Spleen (tissue), 11 donors: ENCODE results near the gene ZSWIM6. TPM values are rescaled to one million over a fixed set of nuclear protein-coding genes. Genes with fewer than 3 reads are reported as not detected.

Experiments used
- DNase-seq: peaks from one replicate; pipeline ENCODE4 v3.0.0-alpha.2; 2020
- H3K27ac ChIP-seq, 8 donors: fragments of 200-600 bp; sonication (generic) in 7 of 8; 1 replicate in 4 of 8; 2 replicates in 4 of 8; pipeline versions ENCODE4 v1.5.0 to v1.8.0; 2016 to 2021; ENCODE audit warnings: inconsistent platforms in 4 of 8, mild to moderate bottlenecking in 4 of 8, moderate library complexity in 1 of 8
- H3K27me3 ChIP-seq, 7 donors: fragments of 200-600 bp; sonication (generic) in 6 of 7; replicated peaks in 1 of 7; 1 replicate in 4 of 7; 2 replicates in 3 of 7; pipeline versions ENCODE4 v1.5.0 to v1.8.0; 2016 to 2021; ENCODE audit warnings: inconsistent platforms in 3 of 7, mild to moderate bottlenecking in 1 of 7
- H3K36me3 ChIP-seq, 6 donors: fragments of 200-600 bp; sonication (generic) in 5 of 6; 1 replicate in 4 of 6; 2 replicates in 2 of 6; pipeline versions ENCODE4 v1.5.0 to v1.8.0; 2016 to 2021; ENCODE audit warnings: inconsistent platforms in 2 of 6
- H3K4me1 ChIP-seq, 6 donors: fragments of 200-600 bp; sonication (generic) in 5 of 6; 1 replicate in 3 of 6; 2 replicates in 3 of 6; pipeline versions ENCODE4 v1.5.0 to v1.8.0; 2016 to 2021; ENCODE audit warnings: inconsistent platforms in 3 of 6
- H3K4me3 ChIP-seq, 8 donors: fragments of 200-600 bp; sonication (generic) in 7 of 8; 1 replicate in 4 of 8; 2 replicates in 4 of 8; pipeline versions ENCODE4 v1.5.0 to v1.8.0; 2016 to 2021; ENCODE audit warnings: inconsistent platforms in 4 of 8, mild to moderate bottlenecking in 4 of 8, moderate library complexity in 2 of 8
- H3K9me3 ChIP-seq, 8 donors: fragments of 200-600 bp; sonication (generic) in 7 of 8; 1 replicate in 4 of 8; 2 replicates in 4 of 8; pipeline versions ENCODE4 v1.5.0 to v1.8.0; 2016 to 2021; ENCODE audit warnings: inconsistent platforms in 4 of 8
- CTCF ChIP-seq, 11 experiments: fragments of 200-600 bp in 7 of 11; fragments of 450-650 bp in 4 of 11; sonication (generic) in 4 of 11; IDR thresholded peaks in 8 of 11; conservative IDR thresholded peaks in 3 of 11; 1 replicate in 7 of 11; 2 replicates in 4 of 11; pipeline versions ENCODE4 v1.4.0 to v1.8.0; 2016 to 2021; ENCODE audit warnings: antibody characterized with exemption in 11 of 11, inconsistent platforms in 4 of 11, mild to moderate bottlenecking in 1 of 11
- POLR2A ChIP-seq, 3 donors: fragments of 450-650 bp; IDR thresholded peaks; one replicate each; pipeline ENCODE4 v1.5.1; 2017; ENCODE audit warnings: antibody characterized with exemption in 3 of 3, mild to moderate bottlenecking in 1 of 3
- POLR2AphosphoS5 ChIP-seq, 3 donors: sonication (generic); formaldehyde crosslinking; IDR thresholded peaks; one replicate each; pipeline ENCODE4 v1.5.1; 2017; ENCODE audit warnings: antibody characterized with exemption in 3 of 3
- WGBS, 5 donors: extraction: QIAGEN DNeasy Blood & Tissue Kit in 3 of 5; methylation state at CpG; one replicate each; pipeline versions ENCODE4 v1.1.5 to v1.1.7; 2013 to 2018; 5-methylcytosine and 5-hydroxymethylcytosine counted together
- intact Hi-C: fragments of 100-400 bp; cut with DNase I; formaldehyde crosslinking; loops from one replicate; pipeline ENCODE4 v1.15.0; 2023; ENCODE audit warnings: low total_unique reads
- polyA plus RNA-seq, 3 donors: library from polyadenylated mRNA; stranded (reverse); fragments of 200-250 nt; gene quantifications; one replicate each; pipeline ENCODE4 v1.2.1, GENCODE V29; 2013
- total RNA-seq, 7 donors: library from RNA; depleted of rRNA in 3 of 7; stranded (reverse); fragments of >200 nt in 3 of 7; fragmentation: NEBNext Ultra II Directional in 4 of 7; extraction: Animal tissue kit (Norgen Biotek cat#: 25700) in 4 of 7; gene quantifications; one replicate each; pipeline versions ENCODE4 v1.1.0 to v1.2.1, GENCODE V29; 2016 to 2021
- donor health status: healthy with polysubstance abuse.
- donor health status: DM: no; HTN: no; CAD: no; lungs with moderate emphysema.
- donor health status: DM: no; HTN: no; CAD: no.
- donor health status: Bipolar disorder and iron deficiency.
- donor health status: healthy.
- donor health status: DM: no; HTN: no; CAD: no.
- donor health status: DM: yes; HTN: yes; CAD: no.

Gene ZSWIM6
- total and polyA plus RNA-seq, 10 donors: 3.1 to 22.9 (median 16.9) TPM

- DNase-seq: no peak
- intact Hi-C loops: no loop called here
- Histone ChIP-seq H3K36me3 (no peaks in the 10 kb centered on the region), H3K4me1 (peaks cover 0 to 99% (median 38%) of the 10 kb centered on the region in 6 donors), H3K9me3 (no peaks in the 10 kb centered on the region), H3K4me3 (no peak overlapping the region), H3K27ac (no peak overlapping the region), H3K27me3 (no peaks in the 10 kb centered on the region)
- 69 to 92% (median 82%) methylated on average over 2 of the region's 2 CpGs for WGBS, 5 donors
- TF ChIP-seq POLR2AphosphoS5 (IDR thresholded peaks at IDR 0.05) (no peak), CTCF (IDR thresholded peaks at IDR 0.05 in 8 of 11, conservative IDR thresholded peaks at IDR 0.05 in 3 of 11) (no peak), POLR2A (IDR thresholded peaks at IDR 0.05) (no peak)
Observed at GRCh38 chr5:61346511-61346910, 14.5 kb downstream of the ZSWIM6 start.

- Histone ChIP-seq H3K27ac (no peak overlapping the region), H3K36me3 (no peaks in the 10 kb centered on the region), H3K4me1 (peaks cover 0 to 100% (median 38%) of the 10 kb centered on the region in 6 donors), H3K27me3 (no peaks in the 10 kb centered on the region), H3K9me3 (no peaks in the 10 kb centered on the region), H3K4me3 (no peak overlapping the region)
- TF ChIP-seq POLR2AphosphoS5 (IDR thresholded peaks at IDR 0.05) (no peak), CTCF (IDR thresholded peaks at IDR 0.05 in 8 of 11, conservative IDR thresholded peaks at IDR 0.05 in 3 of 11) (no peak), POLR2A (IDR thresholded peaks at IDR 0.05) (no peak)
- 44 to 76% (median 61%) methylated on average over 3 of the region's 3 CpGs for WGBS, 5 donors
- DNase-seq: no peak
- intact Hi-C loops: no loop called here
Observed at GRCh38 chr5:61347080-61347479, 15.0 kb downstream of the ZSWIM6 start.

GRCh38 chr5:61348447-61348846, 16.4 kb downstream of the ZSWIM6 start:
- intact Hi-C loops: no loop called here
- Histone ChIP-seq H3K4me3 (no peak overlapping the region), H3K27me3 (no peaks in the 10 kb centered on the region), H3K9me3 (no peaks in the 10 kb centered on the region), H3K4me1 (peaks cover 0 to 99% (median 34%) of the 10 kb centered on the region in 6 donors), H3K27ac (no peak overlapping the region), H3K36me3 (no peaks in the 10 kb centered on the region)
- no peak for DNase-seq
- 18 to 36% (median 26%) methylated on average over 2 of the region's 2 CpGs for WGBS, 5 donors
- TF ChIP-seq CTCF (IDR thresholded peaks at IDR 0.05 in 8 of 11, conservative IDR thresholded peaks at IDR 0.05 in 3 of 11) (no peak), POLR2AphosphoS5 (IDR thresholded peaks at IDR 0.05) (no peak), POLR2A (IDR thresholded peaks at IDR 0.05) (no peak)

GRCh38 chr5:61349935-61350334, 17.9 kb downstream of the ZSWIM6 start:
- no peaks in the 10 kb centered on the region for H3K27me3 ChIP-seq
- H3K4me1 ChIP-seq: peaks cover 0 to 84% (median 28%) of the 10 kb centered on the region in 6 donors
- no peaks in the 10 kb centered on the region for H3K36me3 ChIP-seq
- TF ChIP-seq POLR2A (IDR thresholded peaks at IDR 0.05) (no peak), POLR2AphosphoS5 (IDR thresholded peaks at IDR 0.05) (no peak)
- intact Hi-C loops: no loop called here
- no peak overlapping the region for H3K4me3 ChIP-seq
- no peaks in the 10 kb centered on the region for H3K9me3 ChIP-seq
- no peak overlapping the region for H3K27ac ChIP-seq
- no peak for DNase-seq

- H3K9me3 ChIP-seq: no peaks in the 10 kb centered on the region
- 70 to 83% (median 80%) methylated on average over 4 of the region's 4 CpGs for WGBS, 5 donors
Observed at GRCh38 chr5:61350535-61350934, 18.5 kb downstream of the ZSWIM6 start.

More at GRCh38 chr5:61350535-61350934, 18.5 kb downstream of the ZSWIM6 start:
- Histone ChIP-seq H3K4me1 (peaks cover 0 to 78% (median 28%) of the 10 kb centered on the region in 6 donors), H3K27ac (no peak overlapping the region), H3K36me3 (no peaks in the 10 kb centered on the region), H3K4me3 (no peak overlapping the region), H3K27me3 (no peaks in the 10 kb centered on the region)
- DNase-seq: no peak
- TF ChIP-seq POLR2A (IDR thresholded peaks at IDR 0.05): no peak
- TF ChIP-seq CTCF (IDR thresholded peaks at IDR 0.05 in 8 of 11, conservative IDR thresholded peaks at IDR 0.05 in 3 of 11): no peak
- TF ChIP-seq POLR2AphosphoS5 (IDR thresholded peaks at IDR 0.05): no peak
- intact Hi-C loops: no loop called here
